NT2/D1 (cell line): ENCODE measurements around the gene PTPN14.

Source experiments
- DNase-seq: peaks from one replicate; pipeline ENCODE4 v3.0.0-alpha.2; 2011; ENCODE audit warnings: low read depth, low spot score
- H3K27me3 ChIP-seq: 2 replicates; pipeline ENCODE4 v1.6.0; 2011; ENCODE audit warnings: mild to moderate bottlenecking; ENCODE audit not compliant: insufficient read length, insufficient read depth
- H3K36me3 ChIP-seq: 2 replicates; pipeline ENCODE4 v1.6.1; 2011; ENCODE audit warnings: mild to moderate bottlenecking, low read length, mixed read lengths; ENCODE audit not compliant: insufficient read depth, insufficient read length
- H3K4me1 ChIP-seq: 2 replicates; pipeline ENCODE4 v1.5.1; 2011; ENCODE audit not compliant: insufficient read depth, insufficient read length
- H3K4me3 ChIP-seq: 2 replicates; pipeline ENCODE4 v1.5.1; 2011; ENCODE audit warnings: low read depth; ENCODE audit not compliant: insufficient read length
- H3K9ac ChIP-seq: 2 replicates; pipeline ENCODE4 v1.6.0; 2011; ENCODE audit warnings: low read depth; ENCODE audit not compliant: insufficient read length
- H3K9me3 ChIP-seq: 2 replicates; pipeline ENCODE4 v1.5.1; 2011; ENCODE audit warnings: mild to moderate bottlenecking, low read length; ENCODE audit not compliant: insufficient read depth
- SUZ12 ChIP-seq: IDR thresholded peaks from 2 replicates; pipeline ENCODE4 v1.6.1; 2011; ENCODE audit not compliant: insufficient read length, insufficient read depth; ENCODE audit errors: extremely low read depth
- YY1 ChIP-seq: IDR thresholded peaks from 2 replicates; pipeline ENCODE4 v1.6.1; 2011; ENCODE audit not compliant: insufficient read length, insufficient read depth
- ZNF274 ChIP-seq: IDR thresholded peaks from 2 replicates; pipeline ENCODE4 v1.6.1; 2011; ENCODE audit warnings: mild to moderate bottlenecking, low read depth, low read length

The PTPN14 gene

DNA sequence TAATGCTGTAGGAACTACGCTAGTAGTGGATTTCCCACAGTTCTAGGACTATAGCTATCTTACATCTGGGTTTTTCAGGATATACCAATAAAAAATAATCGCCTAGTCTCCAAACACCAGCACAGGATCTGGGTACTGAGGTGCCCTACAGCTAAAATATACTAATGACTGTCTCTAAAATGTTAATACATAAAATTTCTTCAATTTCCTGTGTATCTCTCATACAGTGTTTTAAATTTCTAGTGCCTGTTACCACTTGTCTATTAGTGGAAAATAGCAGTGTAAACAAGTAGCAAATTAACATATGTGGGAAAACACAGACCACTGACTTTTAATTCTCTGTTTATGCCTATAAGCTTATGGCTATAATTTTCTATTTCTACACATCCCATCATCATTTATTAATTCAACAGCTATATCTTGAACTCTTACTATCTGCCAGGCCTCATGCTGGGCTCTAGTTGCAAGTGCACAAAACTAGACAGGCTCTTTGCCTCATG, 16.1 kb upstream of the PTPN14 start:
- TF ChIP-seq SUZ12, result no peak
- TF ChIP-seq YY1, result no peak
- TF ChIP-seq ZNF274, result no peak
- H3K36me3 ChIP-seq, result no peaks in the 10 kb centered on the region
- DNase-seq, result no peak
- H3K9ac ChIP-seq, result no peak overlapping the region
- no peaks in the 10 kb centered on the region for H3K27me3 ChIP-seq
- no peak overlapping the region for H3K4me3 ChIP-seq
- no peaks in the 10 kb centered on the region for H3K9me3 ChIP-seq
- no peaks in the 10 kb centered on the region for H3K4me1 ChIP-seq

DNA sequence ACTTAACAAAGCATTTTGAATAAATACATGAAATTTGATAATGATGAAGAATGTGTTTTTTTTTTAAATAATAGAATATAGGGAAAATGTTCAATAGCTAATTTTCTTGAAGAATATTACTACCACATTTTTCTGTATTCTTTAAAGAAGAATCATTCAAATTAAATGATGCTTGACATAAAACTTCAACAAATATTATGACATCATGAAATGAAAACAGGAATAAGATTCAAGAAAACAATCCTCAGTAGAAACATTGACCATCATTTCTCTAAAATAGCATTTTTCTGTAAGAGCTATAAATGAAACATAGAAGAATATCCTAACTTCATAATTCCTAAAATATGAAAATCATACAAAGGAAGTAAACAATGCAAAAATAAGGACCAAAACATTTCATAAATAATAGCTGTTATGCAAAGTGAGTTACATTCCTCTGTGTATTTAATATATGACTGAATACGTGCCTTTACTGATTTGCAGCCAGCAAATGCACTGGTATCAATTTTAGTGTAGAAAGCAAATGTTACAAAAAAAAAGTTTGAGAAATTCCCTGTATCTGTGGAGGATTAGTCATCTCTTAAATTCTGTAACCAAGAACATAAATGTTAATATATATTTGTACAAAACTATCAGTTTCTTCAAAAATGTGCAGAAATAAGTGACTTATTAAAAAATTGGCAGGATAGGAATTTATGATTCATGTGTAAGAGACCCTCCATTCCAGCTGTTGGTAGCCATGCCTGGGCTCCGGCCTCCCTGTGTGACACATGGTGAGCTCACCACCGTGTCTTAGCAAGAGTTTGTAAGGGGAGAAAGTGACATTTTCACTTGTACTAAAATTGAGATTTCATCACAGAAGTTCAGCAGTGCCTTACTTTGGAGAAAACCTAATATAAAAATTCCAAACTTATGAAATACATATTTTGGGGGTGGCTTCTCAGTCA, 15.0 kb upstream of the PTPN14 start:
- no peak for TF ChIP-seq YY1
- TF ChIP-seq SUZ12, result no peak
- no peak for TF ChIP-seq ZNF274
- H3K36me3 ChIP-seq, result no peaks in the 10 kb centered on the region
- no peaks in the 10 kb centered on the region for H3K27me3 ChIP-seq
- H3K9me3 ChIP-seq, result no peaks in the 10 kb centered on the region
- DNase-seq, result no peak
- no peaks in the 10 kb centered on the region for H3K4me1 ChIP-seq
- no peak overlapping the region for H3K9ac ChIP-seq
- no peak overlapping the region for H3K4me3 ChIP-seq

DNA sequence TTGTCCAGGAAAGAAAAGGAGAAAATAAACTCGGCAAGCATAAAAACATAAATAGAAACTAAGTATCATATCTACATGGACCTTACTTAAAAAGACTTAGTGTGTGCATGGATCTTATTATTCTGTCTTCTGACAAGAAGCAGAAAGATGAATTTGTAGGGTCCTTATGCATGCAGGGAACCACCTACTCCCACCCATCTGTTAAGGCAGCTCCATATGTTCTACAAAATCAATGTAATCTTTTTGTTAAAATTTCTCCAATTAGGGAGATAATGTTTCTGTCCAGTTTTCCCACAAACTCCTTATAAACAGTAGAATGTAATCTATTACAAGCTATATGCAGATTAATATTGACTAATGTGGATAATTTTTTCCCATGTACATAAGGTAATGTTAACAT, 13.9 kb upstream of the PTPN14 start:
- no peaks in the 10 kb centered on the region for H3K9me3 ChIP-seq
- H3K36me3 ChIP-seq, result no peaks in the 10 kb centered on the region
- no peaks in the 10 kb centered on the region for H3K4me1 ChIP-seq
- H3K4me3 ChIP-seq, result no peak overlapping the region
- H3K27me3 ChIP-seq, result no peaks in the 10 kb centered on the region
- TF ChIP-seq ZNF274 (no peak), YY1 (no peak), SUZ12 (no peak)
- DNase-seq, result no peak
- no peak overlapping the region for H3K9ac ChIP-seq

DNA sequence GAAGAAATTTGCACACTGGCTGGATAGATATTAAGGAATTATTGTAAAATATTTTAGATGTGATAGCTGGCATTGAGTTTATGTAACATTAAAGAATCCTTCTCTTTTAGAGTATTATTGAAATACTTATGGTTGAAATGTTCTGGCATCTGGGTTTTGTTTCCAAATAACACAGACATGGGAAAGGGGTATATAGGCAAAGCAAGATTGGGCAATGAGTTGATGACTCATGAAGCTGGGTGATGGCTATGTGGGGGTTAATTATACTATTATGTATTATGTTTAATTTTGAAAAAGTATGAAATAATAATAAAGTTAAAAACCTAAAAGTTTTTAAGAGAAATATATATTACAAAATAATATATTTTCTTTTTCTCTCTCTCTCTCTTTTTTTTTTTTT, 12.5 kb upstream of the PTPN14 start:
- Histone ChIP-seq H3K9ac (no peak overlapping the region), H3K4me3 (no peak overlapping the region), H3K9me3 (no peaks in the 10 kb centered on the region), H3K27me3 (no peaks in the 10 kb centered on the region), H3K4me1 (no peaks in the 10 kb centered on the region), H3K36me3 (no peaks in the 10 kb centered on the region)
- no peak for TF ChIP-seq SUZ12
- no peak for TF ChIP-seq ZNF274
- TF ChIP-seq YY1, result no peak
- no peak for DNase-seq

DNA sequence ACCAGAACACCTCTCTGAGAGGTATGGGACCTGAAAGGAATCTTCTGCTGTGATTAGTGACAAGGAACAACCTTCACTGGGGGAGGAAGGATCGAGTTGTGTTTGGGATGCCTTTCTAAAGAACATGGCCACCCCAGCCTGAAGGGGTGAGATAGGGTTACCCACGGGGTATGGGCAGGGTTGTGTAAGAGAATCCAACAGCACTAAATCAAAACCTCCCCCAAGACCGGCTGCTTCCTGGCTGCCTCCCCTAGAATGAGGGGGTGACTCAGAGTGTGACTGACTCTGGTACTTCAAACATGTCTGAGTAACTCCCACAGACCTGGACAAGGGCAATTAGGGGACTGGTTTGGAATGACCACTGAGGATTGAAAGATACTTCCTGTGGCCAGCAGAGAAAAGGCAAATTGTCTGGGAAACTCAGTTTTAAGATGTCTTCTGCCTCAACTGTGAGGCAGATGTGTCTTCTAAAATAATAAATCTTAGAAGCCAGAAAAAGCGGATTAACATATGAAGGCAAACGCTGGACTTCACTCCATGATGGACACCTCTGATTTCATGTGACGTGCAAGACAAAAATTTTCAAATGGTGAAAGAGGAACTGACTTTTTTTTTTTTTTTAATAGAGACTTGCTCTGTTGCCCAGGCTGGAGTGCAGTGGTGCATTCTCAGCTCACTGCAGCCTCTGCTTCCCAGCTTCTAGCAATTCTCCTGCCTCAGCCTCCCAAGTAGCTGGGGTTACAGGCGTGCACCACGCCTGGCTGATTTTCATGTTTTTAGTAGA, 6.7 kb upstream of the PTPN14 start:
- Histone ChIP-seq H3K9ac (no peak overlapping the region), H3K4me1 (no peaks in the 10 kb centered on the region), H3K9me3 (no peaks in the 10 kb centered on the region), H3K27me3 (no peaks in the 10 kb centered on the region), H3K36me3 (no peaks in the 10 kb centered on the region), H3K4me3 (no peak overlapping the region)
- no peak for TF ChIP-seq YY1
- TF ChIP-seq ZNF274, result no peak
- no peak for TF ChIP-seq SUZ12
- DNase-seq, result no peak

DNA sequence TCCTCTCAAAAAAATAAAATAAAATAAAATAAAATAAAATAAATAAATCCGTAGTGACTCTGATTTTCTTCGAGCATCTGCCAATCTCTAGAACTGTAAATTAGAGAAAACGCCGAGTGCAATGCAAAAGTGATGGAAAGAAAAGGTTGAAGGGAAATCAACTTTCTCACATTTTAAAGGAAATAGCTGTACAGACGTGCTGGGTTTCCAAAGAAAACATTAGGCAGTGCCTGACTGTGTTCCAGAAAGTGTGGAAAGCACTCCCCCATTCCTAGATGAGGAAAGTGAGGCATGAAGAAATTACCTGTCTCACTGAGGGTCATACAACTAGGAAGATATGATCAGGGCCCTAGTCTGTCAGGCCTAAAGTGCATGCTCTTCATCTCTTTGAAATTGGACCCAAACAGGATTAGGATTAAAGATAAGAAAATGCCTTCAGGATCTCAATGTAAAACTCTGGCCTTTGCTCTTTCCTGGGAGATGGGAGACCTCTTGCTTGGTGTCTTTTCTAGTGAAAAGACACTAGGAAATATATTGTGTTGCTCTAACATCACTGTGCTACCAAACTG, 1.8 kb upstream of the PTPN14 start:
- Histone ChIP-seq H3K4me1 (no peaks in the 10 kb centered on the region), H3K27me3 (no peaks in the 10 kb centered on the region), H3K9ac (peak overlapping the region; percentile 54), H3K9me3 (no peaks in the 10 kb centered on the region), H3K4me3 (no peak overlapping the region), H3K36me3 (peaks cover 16% of the 10 kb centered on the region)
- DNase-seq, result no peak
- TF ChIP-seq ZNF274 (no peak), YY1 (no peak)
